Measurements from ENCODE around the gene EYS.
A peak's percentile ranks its signal among the peaks of the same experiment; 100 is the strongest.

The EYS gene

GRCh38 chr6:65135567-65135966 lies 571.5 kb downstream of the EYS start:
- no peak for DNase-seq
- Mint-ChIP-seq H3K27me3 (ENCODE audit: low read depth, poor library complexity) (no peaks in the 10 kb centered on the region), H3K4me1 (no peaks in the 10 kb centered on the region), H3K9me3 (peaks cover 7% of the 10 kb centered on the region), H3K4me3 (no peak overlapping the region), H3K27ac (no peak overlapping the region), H3K36me3 (ENCODE audit: low read depth) (no peaks in the 10 kb centered on the region)
- TF ChIP-seq, protein P1, sequence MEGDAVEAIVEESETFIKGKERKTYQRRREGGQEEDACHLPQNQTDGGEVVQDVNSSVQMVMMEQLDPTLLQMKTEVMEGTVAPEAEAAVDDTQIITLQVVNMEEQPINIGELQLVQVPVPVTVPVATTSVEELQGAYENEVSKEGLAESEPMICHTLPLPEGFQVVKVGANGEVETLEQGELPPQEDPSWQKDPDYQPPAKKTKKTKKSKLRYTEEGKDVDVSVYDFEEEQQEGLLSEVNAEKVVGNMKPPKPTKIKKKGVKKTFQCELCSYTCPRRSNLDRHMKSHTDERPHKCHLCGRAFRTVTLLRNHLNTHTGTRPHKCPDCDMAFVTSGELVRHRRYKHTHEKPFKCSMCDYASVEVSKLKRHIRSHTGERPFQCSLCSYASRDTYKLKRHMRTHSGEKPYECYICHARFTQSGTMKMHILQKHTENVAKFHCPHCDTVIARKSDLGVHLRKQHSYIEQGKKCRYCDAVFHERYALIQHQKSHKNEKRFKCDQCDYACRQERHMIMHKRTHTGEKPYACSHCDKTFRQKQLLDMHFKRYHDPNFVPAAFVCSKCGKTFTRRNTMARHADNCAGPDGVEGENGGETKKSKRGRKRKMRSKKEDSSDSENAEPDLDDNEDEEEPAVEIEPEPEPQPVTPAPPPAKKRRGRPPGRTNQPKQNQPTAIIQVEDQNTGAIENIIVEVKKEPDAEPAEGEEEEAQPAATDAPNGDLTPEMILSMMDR (IDR thresholded peaks at IDR 0.05), result no peak

- H3K27ac Mint-ChIP-seq, result no peak overlapping the region
These were observed 580.4 kb downstream of the EYS start for GRCh38 chr6:65126667-65127066.

DNA sequence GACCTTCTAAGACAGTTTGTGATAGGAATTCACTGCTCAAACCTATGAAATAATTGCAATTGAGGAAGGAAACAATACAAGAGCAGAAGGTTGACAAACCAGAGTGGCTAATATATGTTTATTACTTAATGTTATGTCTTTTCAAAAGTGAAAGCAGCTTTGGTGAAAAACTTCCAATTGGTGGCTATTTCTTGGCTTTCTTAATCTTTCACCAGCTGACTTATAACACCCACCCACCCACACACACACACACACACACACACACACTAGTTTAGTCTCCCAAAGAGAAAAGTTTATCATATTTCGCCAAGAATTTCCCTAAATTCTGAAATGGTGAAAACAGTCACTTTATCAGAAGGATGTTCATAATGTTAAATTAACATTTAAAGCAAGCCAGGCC lies 583.5 kb downstream of the EYS start:
- TF ChIP-seq, protein P1 (IDR thresholded peaks at IDR 0.05), result no peak
- Mint-ChIP-seq H3K36me3 (ENCODE audit: low read depth) (no peaks in the 10 kb centered on the region), H3K27me3 (ENCODE audit: low read depth, poor library complexity) (no peaks in the 10 kb centered on the region), H3K9me3 (no peaks in the 10 kb centered on the region), H3K27ac (no peak overlapping the region), H3K4me1 (no peaks in the 10 kb centered on the region), H3K4me3 (no peak overlapping the region)
- no peak for DNase-seq

More at GRCh38 chr6:65126667-65127066, 580.4 kb downstream of the EYS start:
- TF ChIP-seq, protein P1 (IDR thresholded peaks at IDR 0.05), result no peak
- no peak for DNase-seq
- no peaks in the 10 kb centered on the region for H3K9me3 Mint-ChIP-seq
- H3K4me1 Mint-ChIP-seq, result no peaks in the 10 kb centered on the region
- no peaks in the 10 kb centered on the region for H3K27me3 Mint-ChIP-seq (ENCODE audit: low read depth, poor library complexity)
- no peak overlapping the region for H3K4me3 Mint-ChIP-seq
- no peaks in the 10 kb centered on the region for H3K36me3 Mint-ChIP-seq (ENCODE audit: low read depth)

GRCh38 chr6:65117817-65118409 lies 589.1 kb downstream of the EYS start:
- H3K4me3 Mint-ChIP-seq, result no peak overlapping the region
- TF ChIP-seq, protein P1 (IDR thresholded peaks at IDR 0.05), result no peak
- no peaks in the 10 kb centered on the region for H3K4me1 Mint-ChIP-seq
- H3K27ac Mint-ChIP-seq, result peak overlapping the region; percentile 5
- no peaks in the 10 kb centered on the region for H3K9me3 Mint-ChIP-seq
- H3K36me3 Mint-ChIP-seq (ENCODE audit: low read depth), result no peaks in the 10 kb centered on the region
- DNase-seq, result no peak
- H3K27me3 Mint-ChIP-seq (ENCODE audit: low read depth, poor library complexity), result no peaks in the 10 kb centered on the region

DNA sequence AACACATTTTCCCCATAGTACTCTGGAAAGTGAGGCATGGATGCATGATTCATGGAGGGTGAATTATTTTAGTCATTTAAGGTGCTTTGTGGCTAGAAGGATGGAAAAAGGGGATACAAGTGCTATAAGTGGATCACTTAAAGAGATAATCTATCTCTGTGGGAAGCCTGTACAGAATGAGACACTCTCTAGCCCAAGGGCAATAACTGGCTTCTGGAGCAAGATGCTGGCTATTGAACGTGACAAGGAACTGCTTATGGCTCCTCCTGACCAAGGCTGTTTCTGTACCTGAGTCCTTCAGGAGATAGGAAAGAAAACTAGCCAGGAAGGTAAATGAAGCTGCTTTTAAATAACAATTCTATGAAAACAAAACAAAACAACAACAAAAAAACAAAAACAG lies 590.7 kb downstream of the EYS start:
- no peak for DNase-seq
- Mint-ChIP-seq H3K4me3 (no peak overlapping the region), H3K4me1 (no peaks in the 10 kb centered on the region), H3K9me3 (no peaks in the 10 kb centered on the region), H3K36me3 (ENCODE audit: low read depth) (no peaks in the 10 kb centered on the region), H3K27me3 (ENCODE audit: low read depth, poor library complexity) (no peaks in the 10 kb centered on the region), H3K27ac (no peak overlapping the region)
- TF ChIP-seq, protein P1 (IDR thresholded peaks at IDR 0.05), result no peak

DNA sequence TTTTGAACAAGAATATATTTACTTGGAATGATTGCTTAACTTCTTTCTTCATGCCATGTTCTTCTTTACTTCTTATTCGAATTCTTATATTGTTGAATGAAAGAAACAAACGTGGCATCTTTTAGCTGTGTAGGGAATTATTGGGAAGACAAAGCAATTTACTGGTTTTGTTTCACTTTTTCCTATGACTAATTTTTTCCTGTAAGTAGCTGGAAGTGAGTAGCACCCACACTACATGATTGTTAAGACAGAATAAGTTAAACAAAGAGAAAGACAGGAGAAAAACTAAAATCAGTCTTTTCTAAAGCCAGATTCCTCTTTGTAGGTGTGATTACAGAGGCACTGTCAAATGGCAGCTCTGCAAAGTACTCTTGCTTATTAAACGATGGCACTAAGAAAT lies 593.4 kb downstream of the EYS start:
- Mint-ChIP-seq H3K27me3 (ENCODE audit: low read depth, poor library complexity) (no peaks in the 10 kb centered on the region), H3K36me3 (ENCODE audit: low read depth) (no peaks in the 10 kb centered on the region), H3K4me3 (no peak overlapping the region), H3K4me1 (no peaks in the 10 kb centered on the region), H3K27ac (no peak overlapping the region), H3K9me3 (no peaks in the 10 kb centered on the region)
- DNase-seq, result no peak
- TF ChIP-seq, protein P1 (IDR thresholded peaks at IDR 0.05), result no peak
